ENCODE results near the gene ATP8B3.
"Not testable (repeated sequence)": the region's sequence is repeated elsewhere in the genome, so short reads cannot be mapped to it uniquely, and the experiment has no call there.

The ATP8B3 gene

GRCh38 chr19:1768918-1769644, 43.0 kb downstream of the ATP8B3 start:
- no peak for DNase-seq (ENCODE audit: low read depth)

DNA sequence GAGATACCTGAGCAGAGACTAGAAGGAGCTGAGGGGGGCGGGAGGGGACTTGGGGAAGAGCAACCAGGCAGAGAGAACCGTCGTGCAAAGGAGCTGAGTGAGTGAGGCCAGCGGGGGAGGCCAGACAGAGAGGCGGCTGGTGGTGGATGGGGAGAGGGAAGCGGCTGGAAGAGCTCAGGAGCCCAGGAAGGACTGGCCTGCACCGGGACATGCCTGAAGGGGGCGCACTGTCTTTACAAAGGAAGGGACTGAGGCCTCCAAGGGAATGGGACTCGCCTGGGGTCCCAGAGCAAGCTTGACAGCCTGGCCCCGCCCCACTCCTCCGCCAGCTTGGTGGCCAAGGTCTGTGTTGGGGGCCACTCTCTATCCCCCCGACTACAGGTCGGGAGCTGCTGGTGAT, 43.8 kb downstream of the ATP8B3 start:
- no peak for DNase-seq (ENCODE audit: low read depth)

DNA sequence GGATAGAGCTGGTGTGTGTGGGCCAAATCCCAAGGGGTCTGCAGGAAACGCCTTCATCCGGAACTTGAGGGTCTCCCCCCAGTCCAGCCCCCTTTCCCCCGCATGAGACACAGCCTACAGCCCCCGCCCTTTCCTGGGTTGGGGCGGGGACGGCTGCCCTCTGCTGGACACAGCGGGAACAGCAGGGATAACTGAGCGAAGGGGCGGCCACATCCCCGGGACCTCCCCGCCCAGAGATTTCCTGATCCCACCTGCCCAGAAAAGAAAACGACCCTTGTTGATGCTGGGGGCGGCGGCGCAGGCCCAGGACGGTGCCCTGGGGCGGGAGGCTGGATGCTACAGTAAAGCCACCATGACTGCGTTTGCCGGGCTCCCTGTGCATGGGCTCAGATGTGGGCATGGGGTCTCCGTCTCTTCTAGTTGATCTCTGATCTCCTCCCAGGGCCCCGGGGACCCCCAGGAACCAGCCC, 44.6 kb downstream of the ATP8B3 start:
- no peak for DNase-seq (ENCODE audit: low read depth)

- DNase-seq (ENCODE audit: low read depth): no peak
Measured at GRCh38 chr19:1766800-1767352, 45.2 kb downstream of the ATP8B3 start.

GRCh38 chr19:1765904-1766799, 45.9 kb downstream of the ATP8B3 start:
- no peak for DNase-seq (ENCODE audit: low read depth)

DNA sequence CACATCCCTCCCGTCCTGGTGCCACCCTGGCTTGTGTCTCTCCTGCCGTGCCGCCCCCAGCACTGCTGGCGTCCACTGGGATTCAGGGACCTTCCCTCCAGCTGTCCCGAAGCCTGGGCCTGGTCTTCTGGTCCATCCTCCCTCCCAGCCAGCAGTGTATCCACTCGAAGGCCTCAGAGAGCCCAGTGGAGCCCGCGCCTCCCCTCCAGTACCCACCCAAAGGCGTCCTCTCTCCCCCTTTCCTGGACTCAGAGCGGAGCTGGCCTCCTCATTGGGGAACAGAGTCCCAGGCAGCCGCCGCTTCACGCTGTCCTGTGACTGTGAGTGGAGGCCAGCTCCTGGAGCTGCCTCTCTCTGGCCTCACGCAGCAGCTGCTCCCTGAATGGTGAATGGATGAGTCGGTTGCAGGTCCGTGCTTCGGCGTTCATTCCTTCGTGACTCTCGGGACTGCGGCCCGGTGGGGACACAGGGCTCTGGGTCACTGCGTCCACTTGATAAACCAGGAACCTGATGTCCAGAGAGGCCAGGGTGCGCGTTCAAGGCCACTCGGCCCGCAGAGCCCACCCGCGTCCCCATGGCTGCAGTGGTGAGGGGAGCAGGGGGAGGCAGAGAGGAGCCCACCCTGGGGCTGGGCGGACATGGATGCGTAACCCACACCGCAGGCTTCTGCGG, 46.7 kb downstream of the ATP8B3 start:
- DNase-seq (ENCODE audit: low read depth): no peak

- no peak for DNase-seq (ENCODE audit: low read depth)
Measured at GRCh38 chr19:1764729-1765128, 47.3 kb downstream of the ATP8B3 start.

DNA sequence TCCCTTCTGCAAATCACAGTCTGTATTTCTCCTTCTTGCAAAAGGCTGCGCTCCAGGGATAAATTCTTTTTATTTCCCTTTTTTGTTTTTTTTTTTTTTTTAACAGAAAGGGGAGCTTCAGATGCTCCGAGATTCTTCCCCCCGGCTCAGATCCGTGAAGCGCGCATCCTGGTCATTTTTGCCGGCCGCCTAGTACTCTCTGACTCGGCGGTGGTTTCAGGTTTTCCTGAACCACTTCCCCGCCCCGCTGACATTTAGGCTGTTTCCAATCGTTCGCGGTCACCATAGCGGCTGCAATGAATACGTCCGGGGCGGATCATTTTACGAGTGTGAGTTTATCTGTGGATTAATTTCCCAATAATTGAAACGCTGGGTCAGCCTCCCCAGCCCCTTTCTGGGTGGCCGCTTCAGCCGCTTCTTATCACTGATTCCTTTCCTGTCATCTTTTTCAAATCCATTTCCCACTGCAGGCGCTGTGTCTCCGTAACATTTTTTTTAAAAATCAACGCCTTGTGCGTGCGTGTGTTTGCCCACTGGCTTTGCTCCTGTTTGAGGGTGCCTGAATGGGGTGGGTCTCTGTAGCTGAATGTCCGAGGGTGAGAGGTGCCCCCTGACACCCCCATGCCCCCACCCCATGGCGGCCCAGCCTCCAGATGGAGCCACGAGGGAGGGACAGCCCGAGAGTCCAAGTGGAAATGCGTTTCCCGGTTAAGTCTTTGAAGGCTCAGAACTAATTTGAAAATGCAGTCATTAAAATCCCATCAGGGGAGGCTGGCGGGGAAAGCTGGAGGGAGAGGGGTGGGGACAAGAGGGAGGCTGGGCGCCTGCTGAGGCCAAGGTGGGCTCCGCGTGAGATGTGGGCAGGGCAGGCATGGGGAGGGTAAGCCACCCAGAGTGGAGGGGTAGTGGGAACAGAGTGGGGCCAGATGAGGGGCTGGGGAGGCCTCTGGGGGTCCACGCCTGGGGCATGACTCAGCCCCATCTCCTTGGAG, 48.1 kb downstream of the ATP8B3 start:
- no peak for DNase-seq (ENCODE audit: low read depth)

- no peak for DNase-seq (ENCODE audit: low read depth)
Measured at GRCh38 chr19:1762243-1763117, 49.6 kb downstream of the ATP8B3 start.

DNA sequence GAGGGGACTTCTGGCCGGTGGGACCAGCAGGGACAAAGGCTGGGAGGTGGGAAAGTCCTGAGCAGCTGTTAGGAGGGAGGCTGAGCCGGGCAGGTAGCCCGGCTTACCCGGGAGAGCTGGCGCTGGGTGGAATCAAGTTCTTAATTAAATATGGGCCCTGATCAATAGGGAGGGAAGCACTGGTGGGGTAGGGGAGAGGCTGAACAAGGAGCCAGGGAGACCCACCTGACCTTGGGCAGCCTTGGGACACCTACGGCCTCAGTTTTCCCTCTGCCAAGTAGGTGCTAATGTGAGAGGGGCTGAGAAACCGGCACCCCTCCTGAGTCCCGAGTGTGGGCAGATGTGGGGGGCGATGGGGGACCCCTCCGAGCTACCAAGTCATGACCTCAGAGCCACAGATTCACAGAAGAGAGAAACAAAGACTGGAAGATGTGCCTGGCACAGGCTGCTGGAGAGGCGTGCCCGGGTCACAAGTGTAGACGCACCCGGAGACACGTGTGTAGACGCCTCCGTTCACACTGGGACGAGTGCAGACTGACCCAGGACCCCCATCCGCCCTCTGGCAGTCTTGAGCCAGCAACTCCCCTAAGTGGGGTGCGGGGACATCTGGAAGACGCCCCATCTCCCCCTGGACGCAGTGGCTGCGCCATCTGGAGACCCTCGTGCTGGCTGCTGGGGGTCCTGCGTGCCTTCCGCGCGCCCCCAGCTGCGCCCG, 50.4 kb downstream of the ATP8B3 start:
- no peak for DNase-seq (ENCODE audit: low read depth)

- DNase-seq (ENCODE audit: low read depth): not testable (repeated sequence)
Measured at GRCh38 chr19:1760786-1761527, 51.1 kb downstream of the ATP8B3 start.

DNA sequence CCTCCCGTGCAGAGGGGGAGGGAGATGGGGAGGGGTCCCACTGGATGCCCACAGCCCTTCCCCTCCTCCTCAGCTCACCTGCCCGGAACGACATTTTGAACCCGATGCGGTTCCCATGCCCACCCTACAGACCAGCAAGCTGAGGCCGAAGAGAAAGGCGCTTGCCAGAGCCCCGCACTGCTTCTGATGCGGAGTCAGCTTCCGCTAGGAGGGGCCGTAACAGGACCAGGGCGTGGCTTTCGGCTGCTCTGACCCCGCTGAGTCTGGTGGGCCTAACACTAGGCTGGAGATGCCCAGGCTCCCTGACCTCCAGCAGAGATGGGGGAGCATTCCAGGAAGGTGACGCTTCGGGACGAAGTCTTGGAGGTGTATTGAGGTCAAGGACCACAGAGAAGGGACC, 52.1 kb downstream of the ATP8B3 start:
- no peak for DNase-seq (ENCODE audit: low read depth)

DNA sequence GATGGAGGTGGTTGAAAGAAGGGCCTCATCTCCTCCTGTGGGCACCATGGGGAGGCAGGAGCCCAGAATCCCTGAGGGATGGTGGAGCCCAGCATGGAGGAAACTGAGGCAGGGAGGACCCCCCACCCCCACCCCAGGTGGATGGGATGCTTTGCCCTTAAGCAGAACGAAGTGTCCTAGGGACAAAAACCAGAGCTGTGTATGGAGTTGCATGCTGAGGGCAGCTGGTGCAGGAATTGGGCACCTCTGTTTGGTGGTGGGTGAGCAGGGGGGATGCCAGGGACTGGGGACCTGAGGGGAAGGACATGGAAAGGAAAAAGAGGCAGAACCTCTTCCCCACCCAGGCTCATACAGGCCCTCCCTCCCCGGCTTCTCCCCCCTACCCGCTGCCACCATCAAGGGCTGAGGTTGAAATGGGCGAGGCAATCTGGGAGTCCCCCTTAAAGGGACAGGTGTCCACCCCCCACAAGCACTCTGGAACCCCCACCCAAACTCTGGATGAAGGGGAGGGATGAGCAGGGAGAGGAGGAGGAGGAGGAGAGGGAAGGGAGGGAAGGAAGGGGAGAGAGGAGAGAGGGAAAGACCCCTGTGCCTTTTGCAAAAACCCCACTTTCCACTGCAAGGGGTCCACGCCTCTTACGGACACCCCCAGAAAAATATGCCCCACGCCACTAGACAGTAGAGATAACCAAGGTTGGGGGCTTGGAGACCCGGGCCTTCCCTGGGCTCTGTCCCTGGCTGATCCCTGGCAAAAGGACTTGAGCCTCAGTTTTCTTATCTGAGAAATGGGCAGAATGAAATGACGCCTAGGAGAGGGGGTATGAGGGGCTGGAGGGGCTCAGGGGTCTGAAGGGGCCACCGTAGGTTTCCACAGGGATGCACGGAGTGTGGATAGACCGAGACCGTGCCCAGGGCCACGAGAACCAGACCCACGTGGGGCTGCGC, 52.8 kb downstream of the ATP8B3 start:
- DNase-seq (ENCODE audit: low read depth): no peak

GRCh38 chr19:1758231-1758577, 53.9 kb downstream of the ATP8B3 start:
- DNase-seq (ENCODE audit: low read depth): no peak

DNA sequence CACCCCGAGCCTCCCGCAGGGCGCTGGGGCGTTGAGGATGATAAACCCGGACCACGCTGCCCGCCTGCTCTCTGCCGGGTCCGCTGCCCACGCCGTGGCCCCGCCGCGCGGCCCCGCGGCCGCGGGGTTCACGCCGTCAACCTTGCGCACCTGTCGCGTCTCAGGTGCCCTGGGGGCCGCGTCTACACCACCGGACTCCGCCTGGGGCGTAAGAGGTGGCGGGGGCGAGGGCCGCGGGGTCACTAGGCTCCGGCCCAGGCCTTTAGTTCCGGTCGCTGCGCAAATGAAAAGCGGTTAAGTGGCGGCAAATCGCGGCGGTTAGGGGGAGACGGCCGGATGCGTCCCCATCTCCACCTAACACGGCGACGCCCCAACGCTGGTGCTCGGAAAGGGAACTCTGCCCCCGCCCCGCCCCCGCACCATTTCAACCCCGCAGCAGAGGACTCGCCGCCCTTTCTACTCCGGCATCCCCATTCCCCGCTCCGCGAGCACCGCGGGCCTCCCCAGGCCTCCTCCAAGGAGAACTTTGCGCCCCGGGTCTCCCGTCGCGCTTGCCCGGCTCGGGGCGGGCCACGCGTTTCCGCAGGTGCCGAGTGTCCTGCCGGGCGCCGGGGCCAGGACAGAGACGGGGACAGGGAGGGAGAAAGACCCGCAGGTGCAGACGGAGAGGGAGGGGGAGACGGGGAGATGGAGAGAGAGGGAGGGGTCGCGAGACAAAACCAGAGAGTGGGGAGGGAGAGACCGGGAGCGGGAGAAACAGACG, 54.4 kb downstream of the ATP8B3 start:
- DNase-seq (ENCODE audit: low read depth): no peak

DNA sequence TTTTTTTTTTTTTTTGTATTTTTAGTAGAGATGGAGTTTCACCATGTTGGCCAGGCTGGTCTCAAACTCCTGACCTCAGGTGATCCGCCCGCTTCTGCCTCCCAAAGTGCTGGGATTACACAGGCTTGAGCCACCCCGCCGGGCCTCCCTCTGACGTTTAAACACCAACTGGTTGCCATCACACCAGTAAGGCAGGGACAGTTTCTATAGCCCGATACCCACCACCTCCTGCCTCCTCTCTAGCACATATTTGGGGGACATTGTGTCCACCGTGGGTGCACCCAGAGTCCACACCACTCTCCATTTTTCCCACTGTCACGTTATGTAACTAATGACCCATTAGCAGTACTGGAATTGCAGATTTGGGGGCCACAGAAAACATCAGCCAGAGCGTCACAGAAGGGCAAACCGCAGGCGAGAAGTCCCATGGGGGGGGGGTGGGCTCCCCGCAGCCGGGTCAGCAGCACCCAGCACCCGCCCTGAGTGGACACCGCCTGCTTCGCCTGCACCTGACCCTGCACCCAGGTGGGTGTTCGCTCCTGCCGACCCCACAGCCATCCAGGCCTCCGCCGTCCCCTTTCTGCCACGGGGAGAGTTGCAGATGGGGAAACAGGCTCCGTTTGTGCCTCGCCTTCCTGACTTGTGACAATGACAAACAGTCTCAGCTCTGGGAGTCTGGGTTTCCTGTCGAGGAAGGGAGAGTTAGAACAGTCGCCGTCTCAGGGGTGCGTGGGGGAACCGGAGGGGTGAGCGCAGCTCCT, 55.2 kb downstream of the ATP8B3 start:
- no peak for DNase-seq (ENCODE audit: low read depth)
